Measurements from ENCODE around the gene MTARC1. TPM values are rescaled to one million over a fixed set of nuclear protein-coding genes. Genes with fewer than 3 reads are reported as not detected.

The MTARC1 gene
- total RNA-seq, 1 experiment from 2014 or later, result 26.5 TPM

- ATAC-seq, result no peak
- no peaks in the 10 kb centered on the region for H3K79me2 ChIP-seq (ENCODE audit: insufficient read depth, low read length)
- H3K36me3 ChIP-seq (ENCODE audit: control insufficient read depth in 1 of 2, insufficient read depth in 2 of 2, low read length in 2 of 2), result 0 out of 4 replicates have a peak, but pooled peaks cover 0 to 4% of the 10 kb centered on the region in 2 experiments
- no peak overlapping the region for H3K9ac ChIP-seq (ENCODE audit: low read length)
- H3K9me3 ChIP-seq (ENCODE audit: control insufficient read depth in 1 of 2, insufficient read depth in 1 of 2, low read depth in 1 of 2, low read length in 2 of 2), result no peaks in the 10 kb centered on the region
- no peak for DNase-seq (ENCODE audit: low read depth, low spot score)
- TF ChIP-seq RAD21 (IDR thresholded peaks at IDR 0.05; ENCODE audit: low read depth), result no peak
- TF ChIP-seq MAX (IDR thresholded peaks at IDR 0.05), result no peak
- TF ChIP-seq EGR1 (IDR thresholded peaks at IDR 0.05; ENCODE audit: low read depth), result no peak
- TF ChIP-seq EZH2 (IDR thresholded peaks at IDR 0.05), result no peak
- TF ChIP-seq POLR2A (IDR thresholded peaks at IDR 0.05; ENCODE audit: borderline replicate concordance, extremely low read depth, insufficient read depth, insufficient read length), result no peak
- no peak for TF ChIP-seq ELF1 (IDR thresholded peaks at IDR 0.05; ENCODE audit: borderline replicate concordance, low read depth)
- TF ChIP-seq JUND (IDR thresholded peaks at IDR 0.05), result no peak
- TF ChIP-seq ZNF274 (IDR thresholded peaks at IDR 0.05; ENCODE audit: low read depth, low read length), result no peak
- TF ChIP-seq FOSL1 (IDR thresholded peaks at IDR 0.05; ENCODE audit: low read depth), result no peak
- TF ChIP-seq TCF7L2 (IDR thresholded peaks at IDR 0.05; ENCODE audit: borderline replicate concordance, extremely low read depth, insufficient read depth, insufficient read length), result no peak
- TF ChIP-seq, protein P1, sequence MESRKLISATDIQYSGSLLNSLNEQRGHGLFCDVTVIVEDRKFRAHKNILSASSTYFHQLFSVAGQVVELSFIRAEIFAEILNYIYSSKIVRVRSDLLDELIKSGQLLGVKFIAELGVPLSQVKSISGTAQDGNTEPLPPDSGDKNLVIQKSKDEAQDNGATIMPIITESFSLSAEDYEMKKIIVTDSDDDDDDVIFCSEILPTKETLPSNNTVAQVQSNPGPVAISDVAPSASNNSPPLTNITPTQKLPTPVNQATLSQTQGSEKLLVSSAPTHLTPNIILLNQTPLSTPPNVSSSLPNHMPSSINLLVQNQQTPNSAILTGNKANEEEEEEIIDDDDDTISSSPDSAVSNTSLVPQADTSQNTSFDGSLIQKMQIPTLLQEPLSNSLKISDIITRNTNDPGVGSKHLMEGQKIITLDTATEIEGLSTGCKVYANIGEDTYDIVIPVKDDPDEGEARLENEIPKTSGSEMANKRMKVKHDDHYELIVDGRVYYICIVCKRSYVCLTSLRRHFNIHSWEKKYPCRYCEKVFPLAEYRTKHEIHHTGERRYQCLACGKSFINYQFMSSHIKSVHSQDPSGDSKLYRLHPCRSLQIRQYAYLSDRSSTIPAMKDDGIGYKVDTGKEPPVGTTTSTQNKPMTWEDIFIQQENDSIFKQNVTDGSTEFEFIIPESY (IDR thresholded peaks at IDR 0.05; ENCODE audit: extremely low read depth, insufficient replicate concordance, low read length), result no peak
- no peak for TF ChIP-seq EZH2phosphoT487 (IDR thresholded peaks at IDR 0.05; ENCODE audit: borderline replicate concordance)
- TF ChIP-seq CEBPB (IDR thresholded peaks at IDR 0.05; ENCODE audit: low read depth), result no peak
- TF ChIP-seq SIN3A (IDR thresholded peaks at IDR 0.05; ENCODE audit: low read depth), result no peak
- TF ChIP-seq REST (IDR thresholded peaks at IDR 0.05; ENCODE audit: low read depth), result no peak
- TF ChIP-seq, protein P2, sequence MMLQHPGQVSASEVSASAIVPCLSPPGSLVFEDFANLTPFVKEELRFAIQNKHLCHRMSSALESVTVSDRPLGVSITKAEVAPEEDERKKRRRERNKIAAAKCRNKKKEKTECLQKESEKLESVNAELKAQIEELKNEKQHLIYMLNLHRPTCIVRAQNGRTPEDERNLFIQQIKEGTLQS (IDR thresholded peaks at IDR 0.05), result no peak
- TF ChIP-seq SP1 (IDR thresholded peaks at IDR 0.05; ENCODE audit: low read depth), result no peak
- no peak for TF ChIP-seq CBX3 (IDR thresholded peaks at IDR 0.05; ENCODE audit: low read depth)
- no peak for TF ChIP-seq SRF (IDR thresholded peaks at IDR 0.05; ENCODE audit: low read depth)
- BruUV-seq (replicated peaks), result no TSS peak
- H3K4me3 ChIP-seq (replicated peaks in 1 of 2; ENCODE audit: low read depth in 1 of 2, low read length in 2 of 2), result no peak overlapping the region
- no peak overlapping the region for H2AFZ ChIP-seq (ENCODE audit: low read depth, low read length, poor library complexity, severe bottlenecking)
- ChIA-PET CTCF (no interaction called here), RAD21 (ENCODE audit: low non-redundant PET in 1 of 2, low total read pairs in 2 of 2, uncharacterized antibody in 2 of 2, unreplicated experiment in 2 of 2) (no interaction called here), POLR2A (no interaction called here)
- H3K9me2 ChIP-seq (ENCODE audit: insufficient read depth), result no peaks in the 10 kb centered on the region
- no peaks in the 10 kb centered on the region for H4K20me1 ChIP-seq (ENCODE audit: insufficient read depth)
- H3K4me2 ChIP-seq (ENCODE audit: low read length), result no peak overlapping the region
- no peaks in the 10 kb centered on the region for H3K27me3 ChIP-seq (ENCODE audit: insufficient read depth, low read length)
- intact Hi-C loops (cut with micrococcal nuclease), result no loop called here
- H3K4me1 ChIP-seq (ENCODE audit: control insufficient read depth in 1 of 2, insufficient read depth in 2 of 2, low read length in 2 of 2), result no peaks in the 10 kb centered on the region; a peak in 1 of 4 replicates
- no peak overlapping the region for H3K27ac ChIP-seq (ENCODE audit: low read depth, low read length)
Measured at GRCh38 chr1:220806408-220806807, 19.7 kb downstream of the MTARC1 start.
